ENCODE data around the gene METTL1. TPM values are rescaled to one million over a fixed set of nuclear protein-coding genes. Genes with fewer than 3 reads are reported as not detected.
"Not testable (repeated sequence)": the region's sequence is repeated elsewhere in the genome, so short reads cannot be mapped to it uniquely, and the experiment has no call there.

The METTL1 gene
- total RNA-seq, 1 experiment from 2014 or later = 15.6 TPM

DNA sequence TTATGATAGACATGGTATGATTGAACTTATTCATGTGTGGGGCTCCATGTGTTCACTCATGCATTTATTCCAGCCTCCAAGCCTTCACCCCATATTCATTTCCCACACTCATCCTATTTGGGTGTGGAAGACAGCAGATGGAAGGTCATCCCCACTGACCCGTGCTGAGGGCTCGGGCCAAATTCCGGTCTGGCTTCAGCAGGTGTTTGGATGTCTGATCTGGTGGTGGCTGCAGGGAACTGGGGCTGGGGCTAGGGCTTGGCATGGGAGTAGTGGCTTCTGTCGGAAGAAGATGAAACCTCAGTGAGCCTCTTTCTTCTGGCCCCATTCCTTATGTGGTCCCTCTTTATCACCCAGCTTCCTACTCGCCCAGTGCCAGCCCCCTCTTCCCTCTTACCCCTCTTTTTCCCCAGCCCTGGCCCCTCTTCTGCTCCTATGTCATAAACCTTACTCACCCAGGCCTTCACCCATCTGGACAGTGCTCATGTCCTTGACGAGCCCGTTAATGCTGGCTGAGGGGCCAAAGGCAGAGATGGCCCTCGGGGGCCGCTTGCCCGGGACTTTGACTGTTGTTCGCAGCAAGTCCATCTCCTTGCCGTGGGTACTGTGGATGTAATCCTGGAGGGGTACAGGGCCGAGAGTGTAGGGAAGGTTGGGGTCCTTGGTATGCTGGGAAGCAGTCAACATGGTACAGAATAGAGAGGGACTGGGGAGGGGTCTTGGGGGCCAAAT lies 41.4 kb downstream of the METTL1 start:
- peak; percentile 59 for DNase-seq (ENCODE audit: low spot score)
- in situ Hi-C loops (cut with HindIII; ENCODE audit: low sequenced_read_pairs) = no loop called here

DNA sequence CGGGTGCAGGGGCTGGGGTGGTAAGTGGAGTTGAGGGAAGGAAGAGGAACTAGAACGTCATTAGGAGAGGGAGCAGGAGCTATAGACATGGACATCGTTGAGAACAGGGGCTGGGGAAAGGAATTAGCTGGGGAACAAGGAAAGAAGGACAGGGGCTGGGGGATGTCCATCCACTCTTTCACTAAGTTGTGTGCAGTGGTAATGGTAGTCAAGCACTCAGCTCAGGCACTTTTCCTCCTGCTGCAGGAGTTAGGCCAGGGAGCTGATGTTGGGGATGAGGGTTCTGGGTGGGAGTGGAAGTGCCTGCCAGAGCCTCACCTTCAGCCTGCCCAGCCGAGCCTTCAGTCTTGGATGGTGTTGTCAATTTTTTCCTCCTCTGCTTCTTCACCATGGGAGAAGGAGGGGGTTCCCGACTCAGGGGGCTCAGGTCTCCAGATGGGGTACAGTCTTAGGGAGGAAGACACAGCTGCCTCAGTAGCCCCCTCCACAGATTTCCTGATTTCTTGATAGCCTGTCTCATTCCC lies 42.5 kb downstream of the METTL1 start:
- DNase-seq (ENCODE audit: low spot score) = peak; percentile 4
- in situ Hi-C loops (cut with HindIII; ENCODE audit: low sequenced_read_pairs) = no loop called here

DNA sequence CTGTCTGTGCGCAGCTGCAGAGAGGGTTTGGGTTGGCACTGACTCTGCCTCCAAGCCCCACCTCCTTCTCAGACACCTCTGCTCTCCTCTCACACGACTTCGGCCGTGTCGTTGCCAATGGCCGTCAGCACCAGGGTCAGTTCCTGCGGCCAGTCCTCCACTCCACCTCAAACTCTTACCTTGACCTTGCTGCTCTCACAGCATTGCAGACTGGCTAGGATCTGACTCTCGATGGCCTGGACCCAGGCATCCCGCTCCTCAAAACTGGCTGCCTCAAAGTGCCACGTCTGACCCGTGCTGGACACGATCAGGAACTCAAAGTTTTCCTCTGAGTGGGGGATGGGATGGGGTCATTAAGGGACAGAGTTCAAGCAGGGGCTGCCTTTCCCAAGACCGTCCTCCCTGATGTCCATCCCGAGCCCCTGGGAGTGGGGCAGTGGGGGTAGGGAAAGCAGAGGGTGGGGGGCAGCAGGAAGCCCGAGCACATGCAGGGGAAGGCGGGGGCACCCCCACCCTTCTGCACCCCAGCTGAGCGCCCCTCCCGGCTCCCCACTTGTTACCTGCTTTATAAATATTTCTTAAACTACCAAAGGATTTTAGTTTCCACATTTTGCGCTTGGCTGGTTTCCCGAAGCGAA lies 44.0 kb downstream of the METTL1 start:
- in situ Hi-C loops (cut with HindIII; ENCODE audit: low sequenced_read_pairs) = no loop called here
- peak; percentile 64 for DNase-seq (ENCODE audit: low spot score)

DNA sequence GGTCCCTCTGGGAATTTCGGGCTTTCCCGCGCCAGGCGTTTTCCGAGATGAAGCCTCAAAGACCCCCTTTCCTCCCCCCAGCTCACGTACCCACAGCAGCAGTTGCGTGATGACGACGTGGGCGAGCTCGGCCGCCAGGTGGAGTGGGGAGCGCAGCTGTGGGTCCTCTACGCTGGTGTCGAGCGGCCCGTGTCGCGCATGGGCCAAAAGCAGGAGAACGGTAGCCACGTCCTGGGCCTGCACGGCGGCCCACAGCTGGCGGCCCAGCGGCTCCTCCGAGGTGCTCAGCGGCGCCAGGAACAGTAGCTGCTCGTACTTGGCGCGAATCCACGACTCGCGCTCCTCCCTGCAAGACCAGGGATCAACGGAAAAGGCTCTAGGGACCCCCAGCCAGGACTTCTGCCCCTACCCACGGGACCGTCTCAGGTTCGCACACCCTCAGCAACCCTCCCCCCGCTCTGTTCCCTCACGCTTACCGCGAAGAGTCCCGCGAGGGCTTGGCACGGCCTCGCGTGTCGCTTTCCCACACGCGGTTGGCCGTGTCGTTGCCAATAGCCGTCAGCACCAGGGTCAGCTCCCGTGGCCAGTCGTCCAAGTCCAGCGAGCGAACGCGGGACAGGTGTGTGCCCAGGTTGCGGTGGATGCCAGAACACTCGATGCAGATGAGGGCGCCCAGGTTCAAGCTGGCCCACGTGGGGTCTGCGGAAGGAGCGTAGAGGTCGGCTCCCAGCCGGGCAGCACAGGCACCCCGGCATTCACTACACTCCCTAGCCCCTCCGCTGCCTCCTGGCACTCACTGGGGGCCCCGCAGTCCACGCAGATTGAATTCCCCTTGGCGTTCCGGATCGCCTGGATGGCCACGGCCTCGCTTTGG lies 44.8 kb downstream of the METTL1 start:
- peak; percentile 38 for DNase-seq (ENCODE audit: low spot score)
- in situ Hi-C loops (cut with HindIII; ENCODE audit: low sequenced_read_pairs) = no loop called here

DNA sequence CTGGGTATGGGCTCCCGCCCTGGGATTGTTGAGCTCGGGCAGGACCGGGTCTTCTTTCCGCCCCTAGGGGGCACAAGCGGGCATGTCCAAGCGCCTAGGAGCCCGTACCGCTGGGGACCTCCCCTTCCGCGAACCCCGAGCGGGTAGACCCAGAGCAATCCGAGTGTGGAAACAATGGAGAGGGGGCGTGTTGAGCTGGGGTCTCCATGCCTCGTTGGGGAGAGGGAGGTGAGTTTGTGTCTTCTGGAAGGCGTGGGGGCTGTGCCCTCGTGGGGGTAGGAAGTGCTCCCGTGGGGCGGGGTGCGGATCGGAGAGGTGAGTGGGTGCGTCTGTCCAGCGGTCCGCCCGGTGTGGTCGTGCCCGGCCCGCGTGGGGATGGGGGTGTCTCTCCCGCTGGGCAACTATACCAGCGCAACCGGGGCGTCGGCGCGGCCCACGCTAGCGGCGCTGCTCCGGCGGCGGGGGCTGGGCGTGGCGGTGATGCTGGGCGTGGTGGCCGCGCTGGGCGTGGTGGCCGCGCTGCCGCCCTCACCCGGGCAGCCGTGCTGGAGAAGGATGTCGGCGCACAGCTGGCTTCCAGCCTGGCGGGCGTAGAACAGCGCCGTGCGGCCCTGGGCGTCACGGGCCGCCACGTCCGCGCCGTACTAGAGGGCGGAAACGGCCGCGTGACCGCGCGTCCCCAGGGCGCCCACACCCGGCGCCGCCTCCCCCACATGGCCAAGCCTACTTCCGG lies 45.6 kb downstream of the METTL1 start:
- in situ Hi-C loops (cut with HindIII; ENCODE audit: low sequenced_read_pairs) = no loop called here

DNA sequence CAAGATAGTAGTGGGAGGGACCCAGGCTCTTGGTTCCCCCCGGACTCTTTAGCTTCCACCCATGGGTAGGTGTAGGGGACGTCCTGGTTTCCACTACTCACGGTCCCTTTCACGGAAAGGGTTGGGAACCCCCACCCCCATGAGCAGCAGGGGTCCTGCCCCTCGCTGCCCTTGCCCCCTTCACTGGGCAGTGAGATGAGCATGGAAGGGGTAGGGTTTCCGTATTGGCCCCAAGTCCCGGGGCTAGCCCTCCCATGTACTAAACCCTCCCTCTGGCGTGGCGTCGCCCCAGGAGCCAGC lies 46.1 kb downstream of the METTL1 start:
- DNase-seq (ENCODE audit: low spot score) = no peak
- in situ Hi-C loops (cut with HindIII; ENCODE audit: low sequenced_read_pairs) = no loop called here

More for the DNA sequence above, 45.6 kb downstream of the METTL1 start:
- DNase-seq (ENCODE audit: low spot score) = peak; percentile 64

DNA sequence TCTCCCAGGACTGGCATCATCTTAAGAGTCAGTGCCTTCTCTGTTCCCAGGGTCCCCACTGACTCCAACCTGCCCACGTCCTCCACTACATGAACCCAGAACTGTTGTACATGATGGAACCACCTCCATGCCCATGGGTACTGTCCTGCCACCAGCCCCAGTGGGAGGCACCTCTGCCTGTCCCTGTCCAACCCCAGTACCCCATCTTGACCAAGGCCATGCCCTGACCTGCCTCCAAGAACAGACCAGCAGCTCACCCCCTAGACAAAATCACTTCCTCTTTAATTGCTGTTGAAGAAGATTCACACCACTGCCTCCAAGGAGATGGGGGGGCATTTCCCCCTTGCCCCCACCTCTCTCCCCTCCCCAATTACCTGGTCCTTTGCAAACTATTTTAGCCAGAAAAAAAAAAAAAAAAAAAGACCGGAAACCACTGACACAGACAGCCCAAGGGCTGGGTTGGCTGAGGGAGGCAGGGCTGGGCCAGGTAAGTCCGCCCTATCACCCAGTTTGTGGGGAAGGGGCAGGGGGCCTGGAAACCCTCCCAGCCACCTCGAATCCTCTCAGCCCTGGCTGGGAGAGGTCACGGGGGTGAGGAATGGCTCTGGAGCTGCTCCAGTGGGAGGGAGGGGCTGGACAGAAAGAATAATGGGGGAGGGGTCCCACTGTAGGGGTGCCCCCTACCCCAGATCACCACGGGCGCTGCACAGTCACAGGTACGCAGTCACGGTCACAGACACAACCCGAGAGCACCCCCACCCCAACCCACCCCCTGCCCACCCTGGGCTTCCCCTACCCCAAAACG lies 46.8 kb downstream of the METTL1 start:
- in situ Hi-C loops (cut with HindIII; ENCODE audit: low sequenced_read_pairs) = no loop called here
- no peak for DNase-seq (ENCODE audit: low spot score)

DNA sequence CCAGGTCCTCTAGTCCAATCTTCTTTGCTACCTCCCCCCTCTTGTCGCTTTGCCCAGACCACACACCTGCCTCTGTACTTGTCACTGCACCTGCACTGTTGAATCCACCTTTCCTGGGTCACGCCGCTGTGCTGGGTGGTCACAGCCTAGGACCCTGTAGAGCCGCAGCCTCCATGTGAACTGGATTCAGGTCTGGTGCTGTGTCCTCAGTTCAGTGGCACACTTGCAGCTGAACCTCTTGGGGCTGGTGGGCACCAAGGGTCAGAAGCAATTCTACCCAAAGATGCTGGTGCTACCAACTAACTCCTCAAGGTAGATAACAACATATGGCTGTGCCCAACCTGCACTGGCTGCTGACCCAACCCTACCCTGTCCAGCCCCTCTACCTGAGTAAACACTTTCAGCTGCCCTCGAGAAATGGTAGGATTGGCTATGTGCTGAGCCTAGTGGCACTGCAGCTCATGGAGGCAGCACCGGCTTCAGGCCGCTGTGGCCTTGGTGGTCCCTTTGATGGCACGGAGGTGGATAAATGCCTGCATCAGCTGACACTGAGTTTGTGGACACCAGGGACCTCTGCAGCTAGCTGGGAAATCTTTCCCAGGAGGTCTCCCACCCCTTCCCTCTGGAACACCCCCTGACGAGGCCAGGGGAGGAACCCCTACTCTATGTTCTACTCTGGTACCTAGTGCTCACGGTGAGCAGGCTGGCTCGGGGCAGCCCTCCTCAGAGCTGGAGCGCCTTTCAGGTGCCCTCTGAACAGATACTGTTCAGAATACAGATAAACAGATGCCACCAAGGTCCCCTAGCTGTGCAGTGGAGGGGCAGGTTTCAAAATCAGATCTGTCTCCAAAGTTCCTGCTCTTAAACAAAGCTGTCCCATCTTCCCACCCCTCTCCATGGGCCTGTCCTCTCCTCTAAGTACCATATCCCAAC lies 47.6 kb downstream of the METTL1 start:
- in situ Hi-C loops (cut with HindIII; ENCODE audit: low sequenced_read_pairs) = no loop called here
- DNase-seq (ENCODE audit: low spot score) = no peak

DNA sequence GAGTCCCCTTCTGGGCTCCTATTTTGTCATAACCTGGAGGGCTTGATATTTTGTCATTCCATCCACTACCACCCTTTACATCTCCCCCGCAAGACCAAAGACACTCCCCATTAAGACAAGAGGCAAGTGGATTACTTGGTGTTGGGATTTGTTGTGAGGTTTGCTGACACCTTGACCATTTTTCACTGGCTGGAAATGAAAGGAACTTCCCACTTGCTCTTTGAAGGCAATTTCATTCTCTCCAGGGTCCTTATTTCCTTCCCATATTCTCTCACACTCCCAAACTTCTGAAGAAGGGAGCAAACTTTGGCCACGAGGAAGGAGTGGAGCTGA lies 48.3 kb downstream of the METTL1 start:
- DNase-seq (ENCODE audit: low spot score) = peak; percentile 18
- in situ Hi-C loops (cut with HindIII; ENCODE audit: low sequenced_read_pairs) = no loop called here

DNA sequence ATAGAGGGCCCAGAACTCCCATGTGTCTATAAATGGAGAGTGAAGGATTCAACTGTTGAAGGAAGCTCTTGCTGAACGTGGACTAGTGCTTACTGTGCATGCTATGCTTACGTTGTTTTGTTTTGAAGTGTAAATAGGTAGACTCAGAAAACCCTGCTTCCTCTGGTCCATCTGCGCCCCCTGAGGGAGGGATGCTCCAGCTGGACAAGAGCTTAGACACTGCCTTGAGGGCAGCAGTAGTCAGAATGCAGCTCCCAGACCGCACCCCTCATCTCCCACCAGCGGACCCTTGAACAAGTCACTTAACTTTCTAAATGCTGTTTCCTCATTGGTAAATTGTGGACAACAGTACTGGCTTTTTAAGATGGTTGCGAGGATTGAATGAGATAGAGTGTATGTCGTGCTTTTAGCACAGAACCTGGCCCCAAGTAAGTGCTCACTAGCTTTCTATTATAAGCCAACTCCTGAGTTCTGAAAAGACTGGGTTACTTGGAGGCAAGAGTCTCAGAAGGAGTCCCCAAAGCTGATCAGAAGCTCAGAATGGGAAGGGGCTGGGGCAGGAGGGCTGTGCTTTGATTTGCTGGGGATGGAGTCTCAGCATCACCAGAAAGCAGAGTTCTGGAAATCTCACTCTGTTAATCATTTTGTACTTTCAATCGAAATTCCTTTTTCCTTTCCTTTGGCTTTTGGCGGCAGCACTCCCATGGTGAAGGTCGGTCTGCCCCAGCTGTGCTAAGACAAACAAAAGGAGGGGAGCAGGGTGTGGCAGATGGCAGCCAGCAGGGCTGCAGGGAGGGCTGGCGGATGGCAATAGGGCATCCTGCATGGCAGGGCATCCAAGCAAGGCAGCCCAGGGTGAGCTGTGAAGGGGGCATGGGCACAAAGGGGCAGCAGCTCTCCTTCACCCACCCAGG lies 48.9 kb downstream of the METTL1 start:
- in situ Hi-C loops (cut with HindIII; ENCODE audit: low sequenced_read_pairs) = no loop called here
- peak; percentile 38 for DNase-seq (ENCODE audit: low spot score)

DNA sequence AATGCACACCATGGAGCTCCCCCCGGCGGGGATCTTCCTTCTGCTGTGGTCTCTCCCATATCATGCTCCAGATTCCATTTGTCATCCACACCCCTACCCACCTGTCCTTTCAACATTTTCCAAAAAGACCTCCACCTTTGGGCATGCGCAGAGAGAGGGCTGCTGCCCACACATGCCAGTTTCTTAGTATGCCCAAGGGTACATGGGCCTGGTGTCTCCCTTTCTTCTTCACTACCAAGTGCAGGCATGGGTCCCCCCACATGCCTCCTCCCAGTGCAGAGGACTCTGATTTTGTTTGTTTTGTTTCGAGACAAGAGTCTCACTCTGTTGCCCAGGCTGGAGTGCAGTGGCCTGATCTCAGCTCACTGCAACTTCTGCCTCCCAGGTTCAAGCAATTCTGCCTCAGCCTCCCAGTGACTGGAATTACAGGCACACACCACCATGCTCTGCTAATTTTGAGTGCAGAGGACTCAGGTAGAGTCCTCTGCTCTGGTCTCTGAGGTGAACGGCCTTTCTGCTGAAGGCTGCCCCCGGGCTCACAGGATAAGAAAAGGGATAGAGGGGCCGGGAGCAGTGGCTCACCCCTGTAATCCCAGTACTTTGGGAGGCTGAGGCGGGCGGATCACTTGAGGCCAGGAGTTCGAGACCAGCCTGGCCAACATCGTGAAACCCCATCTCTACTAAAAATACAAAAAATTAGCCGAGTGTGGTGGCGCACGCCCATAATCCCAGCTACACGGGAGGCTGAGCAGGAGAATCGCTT lies 49.9 kb downstream of the METTL1 start:
- DNase-seq (ENCODE audit: low spot score); in situ Hi-C loops (cut with HindIII; ENCODE audit: low sequenced_read_pairs): not testable (repeated sequence)

DNA sequence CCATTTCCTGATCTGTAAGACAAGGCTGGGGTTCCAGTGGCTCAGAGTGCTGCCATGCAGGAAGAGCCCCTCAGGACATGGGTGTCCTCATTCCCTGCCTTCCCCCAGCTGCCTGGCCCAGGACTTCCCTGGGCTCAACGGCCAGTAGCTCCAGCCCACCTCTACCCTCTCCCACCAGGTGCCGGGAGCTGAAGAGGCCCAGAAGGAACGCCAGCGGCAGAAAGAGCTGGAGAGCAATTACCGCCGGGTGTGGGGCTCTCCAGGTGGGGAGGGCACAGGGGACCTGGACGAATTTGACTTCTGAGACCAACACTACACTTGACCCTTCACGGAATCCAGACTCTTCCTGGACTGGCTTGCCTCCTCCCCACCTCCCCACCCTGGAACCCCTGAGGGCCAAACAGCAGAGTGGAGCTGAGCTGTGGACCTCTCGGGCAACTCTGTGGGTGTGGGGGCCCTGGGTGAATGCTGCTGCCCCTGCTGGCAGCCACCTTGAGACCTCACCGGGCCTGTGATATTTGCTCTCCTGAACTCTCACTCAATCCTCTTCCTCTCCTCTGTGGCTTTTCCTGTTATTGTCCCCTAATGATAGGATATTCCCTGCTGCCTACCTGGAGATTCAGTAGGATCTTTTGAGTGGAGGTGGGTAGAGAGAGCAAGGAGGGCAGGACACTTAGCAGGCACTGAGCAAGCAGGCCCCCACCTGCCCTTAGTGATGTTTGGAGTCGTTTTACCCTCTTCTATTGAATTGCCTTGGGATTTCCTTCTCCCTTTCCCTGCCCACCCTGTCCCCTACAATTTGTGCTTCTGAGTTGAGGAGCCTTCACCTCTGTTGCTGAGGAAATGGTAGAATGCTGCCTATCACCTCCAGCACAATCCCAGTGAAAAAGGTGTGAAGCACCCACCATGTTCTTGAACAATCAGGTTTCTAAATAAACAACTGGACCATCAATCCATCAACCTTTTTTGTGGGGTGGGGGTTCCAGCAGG lies 51.0 kb downstream of the METTL1 start:
- DNase-seq (ENCODE audit: low spot score) = no peak
- in situ Hi-C loops (cut with HindIII; ENCODE audit: low sequenced_read_pairs) = no loop called here

DNA sequence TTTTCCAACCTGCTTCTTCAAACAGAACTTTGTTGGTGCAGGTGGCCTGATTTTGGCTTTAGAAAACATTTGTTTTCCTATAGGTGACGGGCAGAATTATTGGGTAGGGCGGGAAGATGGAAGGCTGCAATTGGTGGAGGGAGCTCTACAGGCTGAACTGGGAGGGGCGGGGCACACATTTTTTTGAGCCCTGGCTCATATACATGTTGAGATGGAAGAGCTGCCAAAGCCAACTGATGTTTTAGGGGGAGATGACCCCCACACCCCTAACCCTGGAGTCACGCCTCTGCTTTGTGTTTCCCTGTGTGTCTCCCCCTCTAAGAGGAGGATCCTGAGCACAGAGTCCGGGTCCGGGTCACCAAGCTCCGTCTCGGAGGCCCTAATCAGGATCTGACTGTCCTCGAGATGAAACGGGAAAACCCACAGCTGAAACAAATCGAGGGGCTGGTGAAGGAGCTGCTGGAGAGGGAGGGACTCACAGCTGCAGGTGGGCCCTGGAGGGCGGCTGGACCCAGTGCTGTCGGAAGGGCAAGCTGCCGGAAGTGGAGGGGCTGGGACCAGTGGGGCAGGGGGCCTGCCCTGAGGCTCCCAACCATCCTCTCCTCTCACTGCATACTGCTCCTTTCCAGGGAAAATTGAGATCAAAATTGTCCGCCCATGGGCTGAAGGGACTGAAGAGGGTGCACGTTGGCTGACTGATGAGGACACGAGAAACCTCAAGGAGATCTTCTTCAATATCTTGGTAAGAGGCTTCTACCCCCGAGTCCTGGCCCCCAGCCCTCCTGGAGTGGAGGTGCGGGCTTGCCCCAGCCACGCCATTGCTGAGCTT lies 51.9 kb downstream of the METTL1 start:
- in situ Hi-C loops (cut with HindIII; ENCODE audit: low sequenced_read_pairs) = no loop called here
- no peak for DNase-seq (ENCODE audit: low spot score)

All from G401 (cell line).